Spleen (tissue), 11 donors: ENCODE measurements around the gene HPGDS. TPM values are rescaled to one million over a fixed set of nuclear protein-coding genes. Genes with fewer than 3 reads are reported as not detected.

ENCODE experiments used
- DNase-seq: peaks from one replicate; pipeline ENCODE4 v3.0.0-alpha.2; 2020
- H3K27ac ChIP-seq, 8 donors: fragments of 200-600 bp; sonication (generic) in 7 of 8; 1 replicate in 4 of 8; 2 replicates in 4 of 8; pipeline versions ENCODE4 v1.5.0 to v1.8.0; 2016 to 2021; ENCODE audit warnings: inconsistent platforms in 4 of 8, mild to moderate bottlenecking in 4 of 8, moderate library complexity in 1 of 8
- H3K27me3 ChIP-seq, 7 donors: fragments of 200-600 bp; sonication (generic) in 6 of 7; replicated peaks in 1 of 7; 1 replicate in 4 of 7; 2 replicates in 3 of 7; pipeline versions ENCODE4 v1.5.0 to v1.8.0; 2016 to 2021; ENCODE audit warnings: inconsistent platforms in 3 of 7, mild to moderate bottlenecking in 1 of 7
- H3K36me3 ChIP-seq, 6 donors: fragments of 200-600 bp; sonication (generic) in 5 of 6; 1 replicate in 4 of 6; 2 replicates in 2 of 6; pipeline versions ENCODE4 v1.5.0 to v1.8.0; 2016 to 2021; ENCODE audit warnings: inconsistent platforms in 2 of 6
- H3K4me1 ChIP-seq, 6 donors: fragments of 200-600 bp; sonication (generic) in 5 of 6; 1 replicate in 3 of 6; 2 replicates in 3 of 6; pipeline versions ENCODE4 v1.5.0 to v1.8.0; 2016 to 2021; ENCODE audit warnings: inconsistent platforms in 3 of 6
- H3K4me3 ChIP-seq, 8 donors: fragments of 200-600 bp; sonication (generic) in 7 of 8; 1 replicate in 4 of 8; 2 replicates in 4 of 8; pipeline versions ENCODE4 v1.5.0 to v1.8.0; 2016 to 2021; ENCODE audit warnings: inconsistent platforms in 4 of 8, mild to moderate bottlenecking in 4 of 8, moderate library complexity in 2 of 8
- H3K9me3 ChIP-seq, 8 donors: fragments of 200-600 bp; sonication (generic) in 7 of 8; 1 replicate in 4 of 8; 2 replicates in 4 of 8; pipeline versions ENCODE4 v1.5.0 to v1.8.0; 2016 to 2021; ENCODE audit warnings: inconsistent platforms in 4 of 8
- POLR2A ChIP-seq, 3 donors: fragments of 450-650 bp; IDR thresholded peaks; one replicate each; pipeline ENCODE4 v1.5.1; 2017; ENCODE audit warnings: antibody characterized with exemption in 3 of 3, mild to moderate bottlenecking in 1 of 3
- POLR2AphosphoS5 ChIP-seq, 3 donors: sonication (generic); formaldehyde crosslinking; IDR thresholded peaks; one replicate each; pipeline ENCODE4 v1.5.1; 2017; ENCODE audit warnings: antibody characterized with exemption in 3 of 3
- WGBS, 5 donors: extraction: QIAGEN DNeasy Blood & Tissue Kit in 3 of 5; methylation state at CpG; one replicate each; pipeline versions ENCODE4 v1.1.5 to v1.1.7; 2013 to 2018; 5-methylcytosine and 5-hydroxymethylcytosine counted together
- intact Hi-C: fragments of 100-400 bp; cut with DNase I; formaldehyde crosslinking; loops from one replicate; pipeline ENCODE4 v1.15.0; 2023; ENCODE audit warnings: low total_unique reads
- polyA plus RNA-seq, 3 donors: library from polyadenylated mRNA; stranded (reverse); fragments of 200-250 nt; gene quantifications; one replicate each; pipeline ENCODE4 v1.2.1, GENCODE V29; 2013
- total RNA-seq, 7 donors: library from RNA; depleted of rRNA in 3 of 7; stranded (reverse); fragments of >200 nt in 3 of 7; fragmentation: NEBNext Ultra II Directional in 4 of 7; extraction: Animal tissue kit (Norgen Biotek cat#: 25700) in 4 of 7; gene quantifications; one replicate each; pipeline versions ENCODE4 v1.1.0 to v1.2.1, GENCODE V29; 2016 to 2021
- TF ChIP-seq, protein P1 (sequence below), 11 experiments: fragments of 200-600 bp in 7 of 11; fragments of 450-650 bp in 4 of 11; sonication (generic) in 4 of 11; IDR thresholded peaks in 8 of 11; conservative IDR thresholded peaks in 3 of 11; 1 replicate in 7 of 11; 2 replicates in 4 of 11; pipeline versions ENCODE4 v1.4.0 to v1.8.0; 2016 to 2021; ENCODE audit warnings: antibody characterized with exemption in 11 of 11, inconsistent platforms in 4 of 11, mild to moderate bottlenecking in 1 of 11
- donor health status: healthy with polysubstance abuse.
- donor health status: DM: no; HTN: no; CAD: no; lungs with moderate emphysema.
- donor health status: DM: no; HTN: no; CAD: no.
- donor health status: Bipolar disorder and iron deficiency.
- donor health status: healthy.
- donor health status: DM: no; HTN: no; CAD: no.
- donor health status: DM: yes; HTN: yes; CAD: no.

Gene HPGDS
- total and polyA plus RNA-seq, 10 donors, result 0.04 to 2.2 (median 0.42) TPM; not detected in 4

DNA sequence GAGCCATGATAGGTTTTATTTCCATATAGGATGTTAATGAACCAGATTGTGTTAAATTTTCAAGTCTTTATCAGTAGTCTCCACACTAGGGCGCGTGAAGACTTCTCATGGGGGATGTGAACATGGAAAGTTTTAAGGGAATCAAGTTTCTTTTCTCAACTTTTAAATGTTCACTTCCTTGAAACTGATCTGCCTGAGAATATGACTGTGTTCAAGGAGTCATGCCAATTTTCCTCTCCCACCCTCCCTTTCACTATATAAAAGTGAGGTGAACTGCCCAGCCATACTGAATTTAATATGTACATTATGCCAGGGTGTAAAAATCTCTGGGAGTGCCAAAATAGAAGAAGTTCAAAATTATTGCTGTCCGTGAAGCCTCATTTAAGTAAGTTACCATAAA lies 30.4 kb upstream of the HPGDS start:
- 89 to 97% (median 93%) methylated on average over 3 of the region's 3 CpGs for WGBS, 5 donors

DNA sequence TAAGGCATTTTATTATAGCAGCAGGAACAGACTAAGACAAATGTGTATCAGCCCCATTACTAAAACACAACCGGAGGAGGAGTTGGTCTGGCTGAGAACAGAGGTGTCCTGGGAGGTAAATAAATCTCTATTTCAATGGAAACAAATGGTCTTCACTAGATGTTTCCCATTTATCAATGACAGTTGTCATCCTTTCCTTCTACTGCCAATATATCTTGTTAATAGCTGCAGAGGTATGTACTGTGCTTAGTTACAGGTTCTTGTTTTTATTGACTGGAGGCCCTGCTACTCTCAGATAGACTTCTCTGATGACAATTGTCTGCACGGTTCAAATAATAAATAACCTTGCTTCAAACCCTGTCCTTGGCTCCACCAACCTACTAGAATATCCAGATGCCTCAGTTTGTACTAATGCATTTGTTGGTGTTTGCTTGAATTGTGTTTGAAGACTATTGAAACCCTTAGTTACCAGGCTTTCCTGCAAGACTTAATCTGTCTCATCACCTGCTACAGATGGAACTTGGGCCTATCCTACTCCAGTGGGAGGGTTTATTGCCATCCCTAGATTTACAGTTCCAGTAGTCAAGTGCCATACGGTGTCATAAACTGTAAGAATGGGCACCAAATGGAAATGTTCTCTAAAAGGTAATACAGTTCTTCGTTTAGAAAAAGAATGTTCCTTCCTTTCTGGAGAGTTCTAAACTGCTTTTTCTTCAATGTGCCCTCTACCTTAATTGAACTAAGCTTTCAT lies 29.8 kb upstream of the HPGDS start:
- no peaks in the 10 kb centered on the region for H3K36me3 ChIP-seq
- H3K27ac ChIP-seq, result no peak overlapping the region
- 80 to 92% (median 89%) methylated on average over 4 of the region's 4 CpGs for WGBS, 5 donors
- H3K4me1 ChIP-seq, result no peaks in the 10 kb centered on the region
- no peaks in the 10 kb centered on the region for H3K9me3 ChIP-seq
- H3K4me3 ChIP-seq, result no peak overlapping the region
- intact Hi-C loops, result no loop called here
- H3K27me3 ChIP-seq, result no peaks in the 10 kb centered on the region
- DNase-seq, result no peak
- TF ChIP-seq POLR2A (IDR thresholded peaks at IDR 0.05) (no peak), POLR2AphosphoS5 (IDR thresholded peaks at IDR 0.05) (no peak)
- TF ChIP-seq, protein P1, sequence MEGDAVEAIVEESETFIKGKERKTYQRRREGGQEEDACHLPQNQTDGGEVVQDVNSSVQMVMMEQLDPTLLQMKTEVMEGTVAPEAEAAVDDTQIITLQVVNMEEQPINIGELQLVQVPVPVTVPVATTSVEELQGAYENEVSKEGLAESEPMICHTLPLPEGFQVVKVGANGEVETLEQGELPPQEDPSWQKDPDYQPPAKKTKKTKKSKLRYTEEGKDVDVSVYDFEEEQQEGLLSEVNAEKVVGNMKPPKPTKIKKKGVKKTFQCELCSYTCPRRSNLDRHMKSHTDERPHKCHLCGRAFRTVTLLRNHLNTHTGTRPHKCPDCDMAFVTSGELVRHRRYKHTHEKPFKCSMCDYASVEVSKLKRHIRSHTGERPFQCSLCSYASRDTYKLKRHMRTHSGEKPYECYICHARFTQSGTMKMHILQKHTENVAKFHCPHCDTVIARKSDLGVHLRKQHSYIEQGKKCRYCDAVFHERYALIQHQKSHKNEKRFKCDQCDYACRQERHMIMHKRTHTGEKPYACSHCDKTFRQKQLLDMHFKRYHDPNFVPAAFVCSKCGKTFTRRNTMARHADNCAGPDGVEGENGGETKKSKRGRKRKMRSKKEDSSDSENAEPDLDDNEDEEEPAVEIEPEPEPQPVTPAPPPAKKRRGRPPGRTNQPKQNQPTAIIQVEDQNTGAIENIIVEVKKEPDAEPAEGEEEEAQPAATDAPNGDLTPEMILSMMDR (IDR thresholded peaks at IDR 0.05 in 8 of 11, conservative IDR thresholded peaks at IDR 0.05 in 3 of 11), result no peak

More for the DNA sequence above, 30.4 kb upstream of the HPGDS start:
- no peaks in the 10 kb centered on the region for H3K36me3 ChIP-seq
- no peaks in the 10 kb centered on the region for H3K27me3 ChIP-seq
- H3K9me3 ChIP-seq, result no peaks in the 10 kb centered on the region
- no peak overlapping the region for H3K4me3 ChIP-seq
- TF ChIP-seq POLR2AphosphoS5 (IDR thresholded peaks at IDR 0.05), result no peak
- TF ChIP-seq, protein P1 (IDR thresholded peaks at IDR 0.05 in 8 of 11, conservative IDR thresholded peaks at IDR 0.05 in 3 of 11), result no peak
- no peak for TF ChIP-seq POLR2A (IDR thresholded peaks at IDR 0.05)
- no peak for DNase-seq
- intact Hi-C loops, result no loop called here
- H3K4me1 ChIP-seq, result no peaks in the 10 kb centered on the region
- H3K27ac ChIP-seq, result no peak overlapping the region

DNA sequence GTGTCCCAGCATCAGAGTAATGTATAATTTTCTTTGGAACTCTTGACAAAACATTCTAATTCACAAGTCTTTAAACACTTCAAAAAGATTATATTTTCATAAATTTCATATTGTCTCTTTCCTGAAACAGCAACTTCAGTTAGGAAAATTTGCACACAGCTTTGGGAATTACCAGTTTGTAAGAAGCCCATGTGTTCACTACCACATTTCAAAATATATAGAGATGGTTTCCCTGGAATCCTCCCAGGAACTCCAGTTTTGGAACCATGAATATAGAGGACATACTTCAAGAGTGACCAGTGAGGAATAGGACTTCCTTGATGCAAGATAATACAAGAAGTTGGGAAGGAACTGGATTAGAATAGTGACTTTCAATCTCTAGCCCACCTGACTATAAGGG lies 28.7 kb upstream of the HPGDS start:
- TF ChIP-seq, protein P1 (IDR thresholded peaks at IDR 0.05 in 8 of 11, conservative IDR thresholded peaks at IDR 0.05 in 3 of 11), result no peak
- no peak for TF ChIP-seq POLR2AphosphoS5 (IDR thresholded peaks at IDR 0.05)
- TF ChIP-seq POLR2A (IDR thresholded peaks at IDR 0.05), result no peak
- Histone ChIP-seq H3K9me3 (peaks cover 0 to 7% (median 4%) of the 10 kb centered on the region in 8 donors), H3K4me3 (no peak overlapping the region), H3K27ac (no peak overlapping the region), H3K27me3 (no peaks in the 10 kb centered on the region), H3K36me3 (no peaks in the 10 kb centered on the region), H3K4me1 (no peaks in the 10 kb centered on the region)
- intact Hi-C loops, result no loop called here
- no peak for DNase-seq

DNA sequence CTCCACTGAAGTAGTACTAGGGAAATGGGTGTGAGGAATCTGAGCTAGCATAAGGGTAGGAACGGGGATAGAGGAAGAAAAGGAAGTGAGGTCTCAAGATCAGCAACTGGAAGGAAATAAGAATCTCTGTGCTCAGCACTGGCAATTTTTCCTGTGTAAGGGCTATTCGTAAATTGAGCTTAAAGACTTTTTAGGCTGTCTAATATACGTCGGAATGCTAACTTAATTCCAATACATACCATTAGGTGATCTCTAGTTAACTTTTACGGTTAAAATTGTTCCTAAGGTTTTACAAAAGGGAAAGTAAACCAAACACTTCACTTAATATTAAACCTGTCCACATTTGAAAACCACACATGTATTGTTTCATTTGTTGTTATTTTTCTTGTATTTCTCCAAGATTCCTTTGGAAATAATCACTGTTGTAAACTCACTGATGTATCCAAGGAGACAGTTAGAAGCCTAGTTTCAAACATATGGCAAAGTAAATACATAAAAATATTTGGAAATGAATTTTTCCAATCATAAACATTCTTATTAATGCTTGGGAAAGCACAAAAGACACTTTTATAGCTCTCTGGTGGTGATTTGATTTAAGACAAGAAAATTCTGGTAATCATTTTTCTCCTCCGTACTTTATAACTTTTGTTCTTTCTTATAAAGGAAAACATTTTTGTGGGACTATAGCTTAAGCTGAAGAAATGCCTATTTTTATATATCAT lies 28.1 kb upstream of the HPGDS start:
- Histone ChIP-seq H3K27me3 (no peaks in the 10 kb centered on the region), H3K9me3 (peaks cover 0 to 8% (median 4%) of the 10 kb centered on the region in 8 donors), H3K4me1 (no peaks in the 10 kb centered on the region), H3K27ac (no peak overlapping the region), H3K36me3 (no peaks in the 10 kb centered on the region), H3K4me3 (no peak overlapping the region)
- 73 to 84% (median 80%) methylated on average over 6 of the region's 6 CpGs for WGBS, 5 donors
- TF ChIP-seq POLR2AphosphoS5 (IDR thresholded peaks at IDR 0.05) (no peak), POLR2A (IDR thresholded peaks at IDR 0.05) (no peak)
- TF ChIP-seq, protein P1 (IDR thresholded peaks at IDR 0.05 in 8 of 11, conservative IDR thresholded peaks at IDR 0.05 in 3 of 11), result no peak
- intact Hi-C loops, result no loop called here
- DNase-seq, result no peak
